ENCODE data around the gene TMEM132C.
"Not testable (repeated sequence)": the region's sequence is repeated elsewhere in the genome, so short reads cannot be mapped to it uniquely, and the experiment has no call there.

The TMEM132C gene

GRCh38 chr12:128483526-128484255 is 216.7 kb downstream of the TMEM132C start:
- DNase-seq (ENCODE audit: low spot score), result no peak

GRCh38 chr12:128497376-128497775 is 230.4 kb downstream of the TMEM132C start:
- DNase-seq (ENCODE audit: low spot score), result not testable (repeated sequence)

- DNase-seq (ENCODE audit: low spot score), result no peak
These were observed 240.5 kb downstream of the TMEM132C start for GRCh38 chr12:128507470-128507869.

- no peak for DNase-seq (ENCODE audit: low spot score)
These were observed 242.2 kb downstream of the TMEM132C start for GRCh38 chr12:128509170-128509569.

GRCh38 chr12:128510511-128510910 is 243.5 kb downstream of the TMEM132C start:
- DNase-seq (ENCODE audit: low spot score), result no peak

GRCh38 chr12:128513331-128513730 is 246.4 kb downstream of the TMEM132C start:
- DNase-seq (ENCODE audit: low spot score), result no peak

- no peak for DNase-seq (ENCODE audit: low spot score)
These were observed 246.9 kb downstream of the TMEM132C start for GRCh38 chr12:128513831-128514230.

- DNase-seq (ENCODE audit: low spot score), result no peak
These were observed 251.7 kb downstream of the TMEM132C start for GRCh38 chr12:128518644-128519043.

- DNase-seq (ENCODE audit: low spot score), result no peak
These were observed 252.5 kb downstream of the TMEM132C start for GRCh38 chr12:128519426-128519825.

GRCh38 chr12:128521981-128522380 is 255.0 kb downstream of the TMEM132C start:
- no peak for DNase-seq (ENCODE audit: low spot score)

- no peak for DNase-seq (ENCODE audit: low spot score)
These were observed 257.5 kb downstream of the TMEM132C start for GRCh38 chr12:128524439-128524838.

- peak; percentile 3 for DNase-seq (ENCODE audit: low spot score)
These were observed 264.2 kb downstream of the TMEM132C start for GRCh38 chr12:128531170-128531569.

GRCh38 chr12:128534906-128535305 is 267.9 kb downstream of the TMEM132C start:
- no peak for DNase-seq (ENCODE audit: low spot score)

GRCh38 chr12:128536810-128537209 is 269.8 kb downstream of the TMEM132C start:
- DNase-seq (ENCODE audit: low spot score), result no peak

GRCh38 chr12:128537668-128538067 is 270.7 kb downstream of the TMEM132C start:
- no peak for DNase-seq (ENCODE audit: low spot score)

- DNase-seq (ENCODE audit: low spot score), result peak; percentile 2
These were observed 275.9 kb downstream of the TMEM132C start for GRCh38 chr12:128542844-128543243.

GRCh38 chr12:128543460-128543859 is 276.5 kb downstream of the TMEM132C start:
- DNase-seq (ENCODE audit: low spot score), result no peak

GRCh38 chr12:128543971-128544370 is 277.0 kb downstream of the TMEM132C start:
- DNase-seq (ENCODE audit: low spot score), result no peak

- DNase-seq (ENCODE audit: low spot score), result no peak
These were observed 282.0 kb downstream of the TMEM132C start for GRCh38 chr12:128548949-128549348.

- no peak for DNase-seq (ENCODE audit: low spot score)
These were observed 282.7 kb downstream of the TMEM132C start for GRCh38 chr12:128549601-128550218.

- no peak for DNase-seq (ENCODE audit: low spot score)
These were observed 284.3 kb downstream of the TMEM132C start for GRCh38 chr12:128551266-128551665.

- no peak for DNase-seq (ENCODE audit: low spot score)
These were observed 287.8 kb downstream of the TMEM132C start for GRCh38 chr12:128554546-128555304.

- no peak for DNase-seq (ENCODE audit: low spot score)
These were observed 290.3 kb downstream of the TMEM132C start for GRCh38 chr12:128557231-128557630.

Data from activated CD4-positive, alpha-beta T cell treated with anti-CD3 and anti-CD28 coated beads, Interleukin-2, Interleukin-4, amounts not matched to agents 100 ng/mL and 50 ng/mL, durations not matched to agents 16 hours and 8 hours (primary cell).